Endodermal cell (in vitro differentiated cells): ENCODE data around the gene ALG11. TPM values are rescaled to one million over a fixed set of nuclear protein-coding genes. Genes with fewer than 3 reads are reported as not detected.

ENCODE experiments used
- DNase-seq: peaks from one replicate; pipeline ENCODE4 v3.0.0-alpha.2; 2017
- H3K27ac ChIP-seq: 2 replicates; pipeline ENCODE4 v1.5.1; 2013; ENCODE audit warnings: mild to moderate bottlenecking, low read depth, low read length, moderate library complexity
- H3K27me3 ChIP-seq: 2 replicates; pipeline ENCODE4 v1.6.1; 2013; ENCODE audit warnings: mild to moderate bottlenecking, low read length, moderate library complexity; ENCODE audit not compliant: insufficient read depth, control insufficient read depth, poor library complexity, severe bottlenecking
- H3K36me3 ChIP-seq: 2 replicates; pipeline ENCODE4 v1.7.0; 2013; ENCODE audit warnings: mild to moderate bottlenecking, low read length, moderate library complexity; ENCODE audit not compliant: control insufficient read depth, insufficient read depth
- H3K4me1 ChIP-seq: one replicate; pipeline ENCODE4 v1.7.0; 2013; ENCODE audit warnings: low read length; ENCODE audit not compliant: control insufficient read depth, insufficient read depth
- H3K4me3 ChIP-seq: 2 replicates; pipeline ENCODE4 v1.5.1; 2013; ENCODE audit warnings: mild to moderate bottlenecking, low read length, moderate library complexity
- H3K9ac ChIP-seq: 2 replicates; pipeline ENCODE4 v1.6.1; 2013; ENCODE audit warnings: mild to moderate bottlenecking, low read length, moderate library complexity; ENCODE audit not compliant: poor library complexity, severe bottlenecking; ENCODE audit errors: extremely low read depth
- H3K9me3 ChIP-seq: 2 replicates; pipeline ENCODE4 v1.6.1; 2013; ENCODE audit warnings: mild to moderate bottlenecking, low read length, moderate library complexity; ENCODE audit not compliant: control insufficient read depth
- H3K27ac Mint-ChIP-seq: 2 replicates; pipeline ENCODE4 v1.8.0; 2020; ENCODE audit warnings: mixed read lengths
- H3K27me3 Mint-ChIP-seq: 2 replicates; pipeline ENCODE4 v1.8.0; 2021; ENCODE audit warnings: mild to moderate bottlenecking, mixed read lengths; ENCODE audit not compliant: insufficient read depth
- H3K36me3 Mint-ChIP-seq: 2 replicates; pipeline ENCODE4 v1.8.0; 2020; ENCODE audit warnings: low read depth, mixed read lengths
- H3K4me1 Mint-ChIP-seq: 2 replicates; pipeline ENCODE4 v1.8.0; 2020; ENCODE audit warnings: mixed read lengths
- H3K4me3 Mint-ChIP-seq: 2 replicates; pipeline ENCODE4 v1.8.0; 2020; ENCODE audit warnings: mild to moderate bottlenecking, moderate library complexity, mixed read lengths
- H3K9me3 Mint-ChIP-seq: 2 replicates; pipeline ENCODE4 v1.8.0; 2020; ENCODE audit warnings: mild to moderate bottlenecking, mixed read lengths
- CTCF ChIP-seq: fragments of 200-600 bp; sonication (generic); conservative IDR thresholded peaks from 2 replicates; pipeline ENCODE4 v1.5.0; 2021; ENCODE audit warnings: antibody characterized with exemption, mild to moderate bottlenecking
- WGBS, 2 experiments: methylation state at CpG; one replicate each; pipeline versions ENCODE4 v1.1.5 to v1.1.7; 2013; ENCODE audit warnings: missing lambda C conversion rate in 2 of 2, mixed read lengths in 1 of 2; ENCODE audit not compliant: insufficient coverage in 1 of 2, insufficient read length in 1 of 2; 5-methylcytosine and 5-hydroxymethylcytosine counted together
- total RNA-seq, 2 donors: library from RNA; stranded (reverse); fragmentation: NEBNext Ultra II Directional in 1 of 2; extraction: Animal tissue kit (Norgen Biotek cat#: 25700) in 1 of 2; gene quantifications; 2 replicates in 1 of 2; 3 replicates in 1 of 2; pipeline ENCODE4 v1.2.1, GENCODE V29; 2021

ALG11 gene
- total RNA-seq, 2 donors from 2014 or later, result 41.5 to 53.1 TPM

GRCh38 chr13:51967482-51968446 lies 44.4 kb upstream of the ALG11 start:
- Mint-ChIP-seq H3K27me3 (no peaks in the 10 kb centered on the region), H3K9me3 (no peaks in the 10 kb centered on the region), H3K36me3 (peaks cover 8% of the 10 kb centered on the region), H3K4me3 (no peak overlapping the region), H3K4me1 (peaks cover 12% of the 10 kb centered on the region), H3K27ac (no peak overlapping the region)
- no peaks in the 10 kb centered on the region for H3K4me1 ChIP-seq
- no peak overlapping the region for H3K27ac ChIP-seq
- no peak overlapping the region for H3K9ac ChIP-seq
- H3K4me3 ChIP-seq, result no peak overlapping the region
- H3K9me3 ChIP-seq, result no peaks in the 10 kb centered on the region
- TF ChIP-seq CTCF, result no peak
- no peak for DNase-seq
- H3K36me3 ChIP-seq, result peaks cover 6% of the 10 kb centered on the region
- 86 to 93% methylated on average over 6 to 8 of the region's 8 CpGs for WGBS, 2 experiments
- no peaks in the 10 kb centered on the region for H3K27me3 ChIP-seq

- Mint-ChIP-seq H3K27ac (no peak overlapping the region), H3K27me3 (no peaks in the 10 kb centered on the region), H3K9me3 (no peaks in the 10 kb centered on the region), H3K4me3 (no peak overlapping the region), H3K4me1 (peaks cover 12% of the 10 kb centered on the region), H3K36me3 (peaks cover 8% of the 10 kb centered on the region)
- no peaks in the 10 kb centered on the region for H3K27me3 ChIP-seq
- no peak overlapping the region for H3K4me3 ChIP-seq
- 88 to 94% methylated on average over 5 of the region's 5 CpGs for WGBS, 2 experiments
- TF ChIP-seq CTCF, result no peak
- H3K4me1 ChIP-seq, result no peaks in the 10 kb centered on the region
- H3K9me3 ChIP-seq, result no peaks in the 10 kb centered on the region
- H3K9ac ChIP-seq, result no peak overlapping the region
- DNase-seq, result no peak
- H3K36me3 ChIP-seq, result peaks cover 6% of the 10 kb centered on the region
- no peak overlapping the region for H3K27ac ChIP-seq
These were observed 41.8 kb upstream of the ALG11 start for GRCh38 chr13:51970349-51970748.

GRCh38 chr13:51971520-51972426 lies 40.4 kb upstream of the ALG11 start:
- no peak overlapping the region for H3K27ac Mint-ChIP-seq

More at GRCh38 chr13:51971520-51972426, 40.4 kb upstream of the ALG11 start:
- H3K9me3 Mint-ChIP-seq, result no peaks in the 10 kb centered on the region
- H3K4me3 ChIP-seq, result no peak overlapping the region
- H3K36me3 ChIP-seq, result peaks cover 6% of the 10 kb centered on the region
- no peaks in the 10 kb centered on the region for H3K9me3 ChIP-seq
- no peak for DNase-seq
- 93 to 94% methylated on average over 6 to 15 of the region's 15 CpGs for WGBS, 2 experiments
- H3K4me1 ChIP-seq, result no peaks in the 10 kb centered on the region
- H3K4me3 Mint-ChIP-seq, result no peak overlapping the region
- no peaks in the 10 kb centered on the region for H3K27me3 Mint-ChIP-seq
- no peak for TF ChIP-seq CTCF
- H3K27ac ChIP-seq, result no peak overlapping the region
- no peak overlapping the region for H3K9ac ChIP-seq
- peaks cover 8% of the 10 kb centered on the region for H3K36me3 Mint-ChIP-seq
- peaks cover 12% of the 10 kb centered on the region for H3K4me1 Mint-ChIP-seq
- H3K27me3 ChIP-seq, result no peaks in the 10 kb centered on the region
